WTC11 (cell line): ENCODE measurements around the gene ASIP. TPM values are rescaled to one million over a fixed set of nuclear protein-coding genes. Genes with fewer than 3 reads are reported as not detected.

Experiments
- ATAC-seq: fragments of 200-7000 bp; cut with Tn5 transposase; 2 replicates; pipeline ENCODE4 v1.10.0; 2021; ENCODE audit warnings: mild to moderate bottlenecking, moderate library complexity
- CTCF ChIA-PET: fragments of 300-600 bp; sonication (Branson Sonifier 250); formaldehyde crosslinking; loops from one replicate; lab custom pipeline; 2021; ENCODE audit warnings: antibody characterized with exemption; lab: Charles Lee
- POLR2A ChIA-PET: fragments of 350-600 bp; sonication (Branson Sonifier 250); formaldehyde crosslinking; loops from one replicate; lab custom pipeline; 2021; ENCODE audit warnings: antibody characterized with exemption; lab: Charles Lee
- DNase-seq: peaks from one replicate; pipeline ENCODE4 v3.0.0; 2021; ENCODE audit warnings: low spot score
- H3K27ac Mint-ChIP-seq: 2 replicates; pipeline ENCODE4 v1.8.0; 2021; ENCODE audit warnings: mixed read lengths
- H3K27me3 Mint-ChIP-seq: 2 replicates; pipeline ENCODE4 v1.8.0; 2021; ENCODE audit warnings: low read depth, mild to moderate bottlenecking, moderate library complexity, mixed read lengths
- H3K36me3 Mint-ChIP-seq: 2 replicates; pipeline ENCODE4 v1.8.0; 2021; ENCODE audit warnings: mixed read lengths
- H3K4me1 Mint-ChIP-seq: 2 replicates; pipeline ENCODE4 v1.8.0; 2022; ENCODE audit warnings: mixed read lengths
- H3K4me3 Mint-ChIP-seq: 2 replicates; pipeline ENCODE4 v1.8.0; 2021; ENCODE audit warnings: mild to moderate bottlenecking, moderate library complexity, mixed read lengths
- H3K9me3 Mint-ChIP-seq: 2 replicates; pipeline ENCODE4 v1.8.0; 2021; ENCODE audit warnings: mixed read lengths
- CREB1 ChIP-seq: sonication (generic); formaldehyde crosslinking; IDR thresholded peaks from 2 replicates; pipeline ENCODE4 v1.8.0; 2023; ENCODE audit warnings: mild to moderate bottlenecking, missing genetic modification reagents
- CREM ChIP-seq: sonication (generic); formaldehyde crosslinking; IDR thresholded peaks from 2 replicates; pipeline ENCODE4 v1.8.1; 2022; ENCODE audit warnings: mild to moderate bottlenecking, missing genetic modification reagents, moderate library complexity
- ELF4 ChIP-seq: sonication (generic); formaldehyde crosslinking; IDR thresholded peaks from 2 replicates; pipeline ENCODE4 v1.8.1; 2022; ENCODE audit warnings: low read depth, mild to moderate bottlenecking, moderate library complexity, missing genetic modification reagents
- FOXP1 ChIP-seq: sonication (generic); formaldehyde crosslinking; IDR thresholded peaks from 2 replicates; pipeline ENCODE4 v1.8.0; 2022; ENCODE audit warnings: missing genetic modification reagents, mild to moderate bottlenecking, moderate library complexity, borderline replicate concordance
- GRHL2 ChIP-seq: fragments of 250-450 bp; sonication (Bioruptor Pico); IDR thresholded peaks from 2 replicates; pipeline ENCODE4 v1.8.0; 2022; ENCODE audit warnings: mild to moderate bottlenecking, moderate library complexity; ENCODE audit not compliant: insufficient replicate concordance, severe bottlenecking
- IRF2 ChIP-seq: sonication (generic); formaldehyde crosslinking; IDR thresholded peaks from 2 replicates; pipeline ENCODE4 v1.8.0; 2022; ENCODE audit warnings: low read depth, missing genetic modification reagents, borderline replicate concordance
- JAZF1 ChIP-seq: fragments of 250-450 bp; sonication (Bioruptor Pico); IDR thresholded peaks from 2 replicates; pipeline ENCODE4 v1.9.0; 2021; ENCODE audit warnings: moderate library complexity, mild to moderate bottlenecking, inconsistent platforms
- MYBL2 ChIP-seq: sonication (generic); formaldehyde crosslinking; IDR thresholded peaks from 2 replicates; pipeline ENCODE4 v1.8.1; 2023; ENCODE audit warnings: mild to moderate bottlenecking, moderate library complexity, missing genetic modification reagents
- NFYB ChIP-seq: sonication (generic); formaldehyde crosslinking; conservative IDR thresholded peaks from 2 replicates; pipeline ENCODE4 v1.8.0; 2022; ENCODE audit warnings: low read depth, missing genetic modification reagents
- SP1 ChIP-seq: sonication (generic); formaldehyde crosslinking; conservative IDR thresholded peaks from 2 replicates; pipeline ENCODE4 v1.8.1; 2022; ENCODE audit warnings: missing genetic modification reagents
- TP53 ChIP-seq: sonication (generic); formaldehyde crosslinking; IDR thresholded peaks from 2 replicates; pipeline ENCODE4 v1.8.1; 2023; ENCODE audit warnings: mild to moderate bottlenecking, missing genetic modification reagents
- ZBTB21 ChIP-seq: sonication (generic); formaldehyde crosslinking; IDR thresholded peaks from 2 replicates; pipeline ENCODE4 v1.8.1; 2023; ENCODE audit warnings: mild to moderate bottlenecking, missing genetic modification reagents, borderline replicate concordance
- ZNF423 ChIP-seq: fragments of 250-450 bp; sonication (Bioruptor Pico); IDR thresholded peaks from 2 replicates; pipeline ENCODE4 v2.1.2; 2022; ENCODE audit warnings: mild to moderate bottlenecking, moderate library complexity
- ZNF512 ChIP-seq: sonication (generic); formaldehyde crosslinking; IDR thresholded peaks from 2 replicates; pipeline ENCODE4 v1.8.1; 2022; ENCODE audit warnings: missing genetic modification reagents, borderline replicate concordance
- ZNF671 ChIP-seq: fragments of 250-450 bp; sonication (Bioruptor Pico); IDR thresholded peaks from 2 replicates; pipeline ENCODE4 v1.8.0; 2021; ENCODE audit warnings: mild to moderate bottlenecking
- total RNA-seq: library from RNA; stranded (reverse); gene quantifications from 3 replicates; pipeline ENCODE4 v1.2.3, GENCODE V29; 2021
- TF ChIP-seq, protein P1 (sequence below): fragments of 250-450 bp; sonication (Bioruptor Pico); IDR thresholded peaks from 2 replicates; pipeline ENCODE4 v1.9.0; 2021; ENCODE audit warnings: mild to moderate bottlenecking
- TF ChIP-seq, protein P2 (sequence below): fragments of 200-600 bp; IDR thresholded peaks from 2 replicates; pipeline ENCODE4 v1.8.0; 2022; ENCODE audit warnings: antibody characterized with exemption
- TF ChIP-seq, protein P3 (sequence below): sonication (generic); formaldehyde crosslinking; IDR thresholded peaks from 2 replicates; pipeline ENCODE4 v1.8.1; 2023; ENCODE audit warnings: mild to moderate bottlenecking, missing genetic modification reagents, moderate library complexity
- TF ChIP-seq, protein P4 (sequence below): sonication (generic); formaldehyde crosslinking; IDR thresholded peaks from 2 replicates; pipeline ENCODE4 v1.8.0; 2022; ENCODE audit warnings: mild to moderate bottlenecking, missing genetic modification reagents
- TF ChIP-seq, protein P5 (sequence below): sonication (generic); formaldehyde crosslinking; IDR thresholded peaks from 2 replicates; pipeline ENCODE4 v1.8.1; 2023; ENCODE audit warnings: mild to moderate bottlenecking, missing genetic modification reagents, borderline replicate concordance

The ASIP gene
- total RNA-seq, 1 experiment from 2014 or later, result not detected

- TF ChIP-seq ELF4, result no peak
- TF ChIP-seq TP53 (CRISPR knock-in tag), result no peak
- TF ChIP-seq ZNF423 (CRISPR knock-in tag), result peak; percentile 83
- ATAC-seq (no peak), DNase-seq (no peak)
- H3K9me3 Mint-ChIP-seq, result no peaks in the 10 kb centered on the region
- H3K27me3 Mint-ChIP-seq, result peaks cover 7% of the 10 kb centered on the region
- H3K4me1 Mint-ChIP-seq, result peaks cover 3% of the 10 kb centered on the region; the same call in 1 of the 2 replicates
- CTCF ChIA-PET, result interaction anchor here (1.3 to 4.4 kb wide), 4 partner anchors 12 to 255 kb away, joined by 4 to 33 read pairs (median 10); no protein-coding TSS in a partner anchor
- H3K27ac Mint-ChIP-seq, result no peak overlapping the region
- H3K36me3 Mint-ChIP-seq, result peaks cover 6% of the 10 kb centered on the region; the same call in 1 of the 2 replicates
- no peak overlapping the region for H3K4me3 Mint-ChIP-seq
- POLR2A ChIA-PET, result interaction anchor here (0.6 to 1.8 kb wide), 3 partner anchors 35 to 290 kb away, joined by 3 to 4 read pairs (median 3); partner anchors contain the start of gene AHCY
These were observed 26.9 kb downstream of the ASIP start for GRCh38 chr20:34268145-34268544.

DNA sequence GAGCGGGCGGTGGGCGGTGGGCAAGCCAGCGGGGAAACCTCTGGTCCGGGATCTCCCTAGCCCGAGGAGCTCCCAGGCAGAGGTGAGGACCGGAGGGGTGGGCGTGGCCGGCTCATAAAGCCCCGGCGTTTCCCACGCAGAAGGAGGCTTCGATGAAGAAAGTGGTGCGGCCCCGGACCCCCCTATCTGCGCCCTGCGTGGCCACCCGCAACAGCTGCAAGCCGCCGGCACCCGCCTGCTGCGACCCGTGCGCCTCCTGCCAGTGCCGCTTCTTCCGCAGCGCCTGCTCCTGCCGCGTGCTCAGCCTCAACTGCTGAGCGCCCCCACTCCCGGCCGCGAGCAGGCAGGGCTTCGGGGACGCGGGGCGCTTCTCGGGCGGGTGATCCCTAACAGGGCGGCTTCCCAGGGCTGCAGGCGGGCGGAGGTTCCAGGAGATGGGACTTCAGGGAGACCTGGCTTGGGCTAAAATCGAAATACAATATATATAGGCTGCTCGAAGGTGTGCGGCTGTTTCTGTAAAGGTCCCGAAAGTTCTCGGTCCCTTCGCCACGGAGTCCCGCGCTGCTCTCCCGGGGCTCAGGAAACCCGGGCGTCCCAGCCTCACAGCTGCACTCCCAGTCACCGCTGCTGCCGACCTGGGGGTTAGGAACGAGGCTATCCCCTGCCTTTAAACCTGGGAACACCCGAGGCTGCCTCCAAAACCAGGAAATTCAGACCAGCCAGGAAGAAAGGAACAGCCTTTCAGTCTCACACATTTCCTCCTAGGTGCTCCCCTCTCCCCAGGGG, 27.8 kb downstream of the ASIP start:
- H3K27ac Mint-ChIP-seq, result no peak overlapping the region
- ChIA-PET POLR2A (interaction anchor here (0.8 to 1.8 kb wide), 3 partner anchors 34 to 95 kb away, joined by 3 to 4 read pairs (median 3); partner anchors contain the start of gene AHCY), CTCF (interaction anchor here (1.3 to 4.4 kb wide), 4 partner anchors 12 to 254 kb away, joined by 4 to 33 read pairs (median 10); no protein-coding TSS in a partner anchor)
- peak overlapping the region; percentile 64 for H3K4me3 Mint-ChIP-seq
- H3K36me3 Mint-ChIP-seq, result peaks cover 15% of the 10 kb centered on the region; the same call in 1 of the 2 replicates
- ATAC-seq, result peak; percentile 65
- peaks cover 7% of the 10 kb centered on the region for H3K27me3 Mint-ChIP-seq
- no peaks in the 10 kb centered on the region for H3K9me3 Mint-ChIP-seq
- peaks cover 3% of the 10 kb centered on the region; the same call in 1 of the 2 replicates for H3K4me1 Mint-ChIP-seq
- DNase-seq, result peak; percentile 63
- TF ChIP-seq CREB1 (CRISPR knock-in tag), result no peak
- TF ChIP-seq, protein P1, sequence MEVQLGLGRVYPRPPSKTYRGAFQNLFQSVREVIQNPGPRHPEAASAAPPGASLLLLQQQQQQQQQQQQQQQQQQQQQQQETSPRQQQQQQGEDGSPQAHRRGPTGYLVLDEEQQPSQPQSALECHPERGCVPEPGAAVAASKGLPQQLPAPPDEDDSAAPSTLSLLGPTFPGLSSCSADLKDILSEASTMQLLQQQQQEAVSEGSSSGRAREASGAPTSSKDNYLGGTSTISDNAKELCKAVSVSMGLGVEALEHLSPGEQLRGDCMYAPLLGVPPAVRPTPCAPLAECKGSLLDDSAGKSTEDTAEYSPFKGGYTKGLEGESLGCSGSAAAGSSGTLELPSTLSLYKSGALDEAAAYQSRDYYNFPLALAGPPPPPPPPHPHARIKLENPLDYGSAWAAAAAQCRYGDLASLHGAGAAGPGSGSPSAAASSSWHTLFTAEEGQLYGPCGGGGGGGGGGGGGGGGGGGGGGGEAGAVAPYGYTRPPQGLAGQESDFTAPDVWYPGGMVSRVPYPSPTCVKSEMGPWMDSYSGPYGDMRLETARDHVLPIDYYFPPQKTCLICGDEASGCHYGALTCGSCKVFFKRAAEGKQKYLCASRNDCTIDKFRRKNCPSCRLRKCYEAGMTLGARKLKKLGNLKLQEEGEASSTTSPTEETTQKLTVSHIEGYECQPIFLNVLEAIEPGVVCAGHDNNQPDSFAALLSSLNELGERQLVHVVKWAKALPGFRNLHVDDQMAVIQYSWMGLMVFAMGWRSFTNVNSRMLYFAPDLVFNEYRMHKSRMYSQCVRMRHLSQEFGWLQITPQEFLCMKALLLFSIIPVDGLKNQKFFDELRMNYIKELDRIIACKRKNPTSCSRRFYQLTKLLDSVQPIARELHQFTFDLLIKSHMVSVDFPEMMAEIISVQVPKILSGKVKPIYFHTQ (CRISPR knock-in tag), result no peak
- TF ChIP-seq, protein P2, sequence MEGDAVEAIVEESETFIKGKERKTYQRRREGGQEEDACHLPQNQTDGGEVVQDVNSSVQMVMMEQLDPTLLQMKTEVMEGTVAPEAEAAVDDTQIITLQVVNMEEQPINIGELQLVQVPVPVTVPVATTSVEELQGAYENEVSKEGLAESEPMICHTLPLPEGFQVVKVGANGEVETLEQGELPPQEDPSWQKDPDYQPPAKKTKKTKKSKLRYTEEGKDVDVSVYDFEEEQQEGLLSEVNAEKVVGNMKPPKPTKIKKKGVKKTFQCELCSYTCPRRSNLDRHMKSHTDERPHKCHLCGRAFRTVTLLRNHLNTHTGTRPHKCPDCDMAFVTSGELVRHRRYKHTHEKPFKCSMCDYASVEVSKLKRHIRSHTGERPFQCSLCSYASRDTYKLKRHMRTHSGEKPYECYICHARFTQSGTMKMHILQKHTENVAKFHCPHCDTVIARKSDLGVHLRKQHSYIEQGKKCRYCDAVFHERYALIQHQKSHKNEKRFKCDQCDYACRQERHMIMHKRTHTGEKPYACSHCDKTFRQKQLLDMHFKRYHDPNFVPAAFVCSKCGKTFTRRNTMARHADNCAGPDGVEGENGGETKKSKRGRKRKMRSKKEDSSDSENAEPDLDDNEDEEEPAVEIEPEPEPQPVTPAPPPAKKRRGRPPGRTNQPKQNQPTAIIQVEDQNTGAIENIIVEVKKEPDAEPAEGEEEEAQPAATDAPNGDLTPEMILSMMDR, result no peak
- peak; percentile 38; the same call in 1 of the 2 replicates for TF ChIP-seq SP1
- TF ChIP-seq IRF2 (CRISPR knock-in tag), result peak; percentile 39; the same call in 1 of the 2 replicates
- peak; percentile 75 for TF ChIP-seq FOXP1 (CRISPR knock-in tag)
- TF ChIP-seq ZNF671 (CRISPR knock-in tag), result no peak
- TF ChIP-seq, protein P3, sequence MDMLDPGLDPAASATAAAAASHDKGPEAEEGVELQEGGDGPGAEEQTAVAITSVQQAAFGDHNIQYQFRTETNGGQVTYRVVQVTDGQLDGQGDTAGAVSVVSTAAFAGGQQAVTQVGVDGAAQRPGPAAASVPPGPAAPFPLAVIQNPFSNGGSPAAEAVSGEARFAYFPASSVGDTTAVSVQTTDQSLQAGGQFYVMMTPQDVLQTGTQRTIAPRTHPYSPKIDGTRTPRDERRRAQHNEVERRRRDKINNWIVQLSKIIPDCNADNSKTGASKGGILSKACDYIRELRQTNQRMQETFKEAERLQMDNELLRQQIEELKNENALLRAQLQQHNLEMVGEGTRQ (CRISPR knock-in tag), result no peak
- TF ChIP-seq, protein P4, sequence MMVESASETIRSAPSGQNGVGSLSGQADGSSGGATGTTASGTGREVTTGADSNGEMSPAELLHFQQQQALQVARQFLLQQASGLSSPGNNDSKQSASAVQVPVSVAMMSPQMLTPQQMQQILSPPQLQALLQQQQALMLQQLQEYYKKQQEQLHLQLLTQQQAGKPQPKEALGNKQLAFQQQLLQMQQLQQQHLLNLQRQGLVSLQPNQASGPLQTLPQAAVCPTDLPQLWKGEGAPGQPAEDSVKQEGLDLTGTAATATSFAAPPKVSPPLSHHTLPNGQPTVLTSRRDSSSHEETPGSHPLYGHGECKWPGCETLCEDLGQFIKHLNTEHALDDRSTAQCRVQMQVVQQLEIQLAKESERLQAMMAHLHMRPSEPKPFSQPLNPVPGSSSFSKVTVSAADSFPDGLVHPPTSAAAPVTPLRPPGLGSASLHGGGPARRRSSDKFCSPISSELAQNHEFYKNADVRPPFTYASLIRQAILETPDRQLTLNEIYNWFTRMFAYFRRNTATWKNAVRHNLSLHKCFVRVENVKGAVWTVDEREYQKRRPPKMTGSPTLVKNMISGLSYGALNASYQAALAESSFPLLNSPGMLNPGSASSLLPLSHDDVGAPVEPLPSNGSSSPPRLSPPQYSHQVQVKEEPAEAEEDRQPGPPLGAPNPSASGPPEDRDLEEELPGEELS (CRISPR knock-in tag), result peak; percentile 95
- TF ChIP-seq ZNF512 (CRISPR knock-in tag), result 0 out of 2 replicates have a peak, but pooled peaks have one; percentile 38
- TF ChIP-seq GRHL2, result no peak
- TF ChIP-seq CREM (CRISPR knock-in tag), result no peak
- no peak for TF ChIP-seq NFYB (CRISPR knock-in tag)
- no peak for TF ChIP-seq JAZF1
- TF ChIP-seq ZBTB21 (CRISPR knock-in tag), result peak; percentile 57; the same call in 1 of the 2 replicates
- TF ChIP-seq, protein P5, sequence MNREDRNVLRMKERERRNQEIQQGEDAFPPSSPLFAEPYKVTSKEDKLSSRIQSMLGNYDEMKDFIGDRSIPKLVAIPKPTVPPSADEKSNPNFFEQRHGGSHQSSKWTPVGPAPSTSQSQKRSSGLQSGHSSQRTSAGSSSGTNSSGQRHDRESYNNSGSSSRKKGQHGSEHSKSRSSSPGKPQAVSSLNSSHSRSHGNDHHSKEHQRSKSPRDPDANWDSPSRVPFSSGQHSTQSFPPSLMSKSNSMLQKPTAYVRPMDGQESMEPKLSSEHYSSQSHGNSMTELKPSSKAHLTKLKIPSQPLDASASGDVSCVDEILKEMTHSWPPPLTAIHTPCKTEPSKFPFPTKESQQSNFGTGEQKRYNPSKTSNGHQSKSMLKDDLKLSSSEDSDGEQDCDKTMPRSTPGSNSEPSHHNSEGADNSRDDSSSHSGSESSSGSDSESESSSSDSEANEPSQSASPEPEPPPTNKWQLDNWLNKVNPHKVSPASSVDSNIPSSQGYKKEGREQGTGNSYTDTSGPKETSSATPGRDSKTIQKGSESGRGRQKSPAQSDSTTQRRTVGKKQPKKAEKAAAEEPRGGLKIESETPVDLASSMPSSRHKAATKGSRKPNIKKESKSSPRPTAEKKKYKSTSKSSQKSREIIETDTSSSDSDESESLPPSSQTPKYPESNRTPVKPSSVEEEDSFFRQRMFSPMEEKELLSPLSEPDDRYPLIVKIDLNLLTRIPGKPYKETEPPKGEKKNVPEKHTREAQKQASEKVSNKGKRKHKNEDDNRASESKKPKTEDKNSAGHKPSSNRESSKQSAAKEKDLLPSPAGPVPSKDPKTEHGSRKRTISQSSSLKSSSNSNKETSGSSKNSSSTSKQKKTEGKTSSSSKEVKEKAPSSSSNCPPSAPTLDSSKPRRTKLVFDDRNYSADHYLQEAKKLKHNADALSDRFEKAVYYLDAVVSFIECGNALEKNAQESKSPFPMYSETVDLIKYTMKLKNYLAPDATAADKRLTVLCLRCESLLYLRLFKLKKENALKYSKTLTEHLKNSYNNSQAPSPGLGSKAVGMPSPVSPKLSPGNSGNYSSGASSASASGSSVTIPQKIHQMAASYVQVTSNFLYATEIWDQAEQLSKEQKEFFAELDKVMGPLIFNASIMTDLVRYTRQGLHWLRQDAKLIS (CRISPR knock-in tag), result no peak; the same call in 1 of the 2 replicates
- TF ChIP-seq MYBL2 (CRISPR knock-in tag), result peak; percentile 84
